RWPE2 (cell line): ENCODE results near the gene TNS3.

Source experiments
- ATAC-seq: fragments of 200-7000 bp; cut with Tn5 transposase; 3 replicates; pipeline ENCODE4 v1.9.1; 2021; ENCODE audit warnings: low read depth
- DNase-seq: peaks from one replicate; pipeline ENCODE4 v3.0.0-alpha.2; 2020; ENCODE audit warnings: low spot score
- H3K27ac ChIP-seq: fragments of 450-650 bp; 2 replicates; pipeline ENCODE4 v1.5.1; 2017; ENCODE audit warnings: mild to moderate bottlenecking; ENCODE audit not compliant: poor library complexity, severe bottlenecking
- H3K27me3 ChIP-seq: fragments of 250-450 bp; sonication (Bioruptor Pico); 2 replicates; pipeline ENCODE4 v1.5.1; 2021; ENCODE audit warnings: mild to moderate bottlenecking, moderate library complexity; ENCODE audit not compliant: insufficient read depth, poor library complexity, severe bottlenecking
- H3K36me3 ChIP-seq: fragments of 250-450 bp; sonication (Bioruptor Pico); 2 replicates; pipeline ENCODE4 v1.5.1; 2020; ENCODE audit warnings: low read depth, mild to moderate bottlenecking, moderate library complexity
- H3K4me1 ChIP-seq: fragments of 250-450 bp; sonication (Bioruptor Pico); 2 replicates; pipeline ENCODE4 v1.5.1; 2021; ENCODE audit warnings: mild to moderate bottlenecking, moderate library complexity; ENCODE audit not compliant: insufficient read depth, poor library complexity, severe bottlenecking
- H3K4me3 ChIP-seq: fragments of 250-450 bp; sonication (Bioruptor Pico); 2 replicates; pipeline ENCODE4 v1.5.1; 2021; ENCODE audit warnings: mild to moderate bottlenecking, moderate library complexity; ENCODE audit not compliant: severe bottlenecking
- H3K9me3 ChIP-seq: fragments of 250-450 bp; sonication (Bioruptor Pico); 2 replicates; pipeline ENCODE4 v1.5.1; 2021; ENCODE audit warnings: mild to moderate bottlenecking, moderate library complexity; ENCODE audit not compliant: severe bottlenecking
- CTCF ChIP-seq: fragments of 450-650 bp; IDR thresholded peaks from one replicate; pipeline ENCODE4 v1.5.1; 2017; ENCODE audit warnings: mild to moderate bottlenecking, moderate library complexity; ENCODE audit not compliant: poor library complexity, severe bottlenecking

The TNS3 gene

GRCh38 chr7:47255007-47255406 lies 326.9 kb downstream of the TNS3 start:
- Histone ChIP-seq H3K36me3 (no peaks in the 10 kb centered on the region), H3K27ac (no peak overlapping the region), H3K4me3 (no peak overlapping the region), H3K9me3 (no peaks in the 10 kb centered on the region), H3K27me3 (no peaks in the 10 kb centered on the region), H3K4me1 (no peaks in the 10 kb centered on the region)
- no peak for TF ChIP-seq CTCF
- no peak for ATAC-seq
- no peak for DNase-seq

GRCh38 chr7:47254081-47254977 lies 327.6 kb downstream of the TNS3 start:
- H3K27ac ChIP-seq, result peak overlapping the region; percentile 19
- peak overlapping the region; percentile 35 for H3K4me3 ChIP-seq
- DNase-seq, result no peak

GRCh38 chr7:47253650-47254080 lies 328.2 kb downstream of the TNS3 start:
- no peaks in the 10 kb centered on the region for H3K9me3 ChIP-seq
- ATAC-seq, result peak; percentile 68
- no peaks in the 10 kb centered on the region for H3K4me1 ChIP-seq
- no peak for DNase-seq
- no peak for TF ChIP-seq CTCF
- no peaks in the 10 kb centered on the region for H3K27me3 ChIP-seq
- peak overlapping the region; percentile 19 for H3K27ac ChIP-seq
- H3K36me3 ChIP-seq, result no peaks in the 10 kb centered on the region
- H3K4me3 ChIP-seq, result peak overlapping the region; percentile 35

More at GRCh38 chr7:47254081-47254977, 327.6 kb downstream of the TNS3 start:
- H3K27me3 ChIP-seq, result no peaks in the 10 kb centered on the region
- TF ChIP-seq CTCF, result peak; percentile 98
- H3K4me1 ChIP-seq, result no peaks in the 10 kb centered on the region
- ATAC-seq, result peak; percentile 82
- no peaks in the 10 kb centered on the region for H3K9me3 ChIP-seq
- H3K36me3 ChIP-seq, result no peaks in the 10 kb centered on the region

GRCh38 chr7:47252675-47253074 lies 329.2 kb downstream of the TNS3 start:
- Histone ChIP-seq H3K27me3 (no peaks in the 10 kb centered on the region), H3K9me3 (no peaks in the 10 kb centered on the region), H3K27ac (no peak overlapping the region), H3K4me1 (no peaks in the 10 kb centered on the region), H3K4me3 (no peak overlapping the region), H3K36me3 (no peaks in the 10 kb centered on the region)
- DNase-seq (no peak), ATAC-seq (no peak)
- TF ChIP-seq CTCF, result no peak

GRCh38 chr7:47249361-47249760 lies 332.6 kb downstream of the TNS3 start:
- H3K27me3 ChIP-seq, result no peaks in the 10 kb centered on the region
- H3K27ac ChIP-seq, result no peak overlapping the region
- H3K4me1 ChIP-seq, result no peaks in the 10 kb centered on the region
- DNase-seq, result no peak
- no peak for ATAC-seq
- no peaks in the 10 kb centered on the region for H3K36me3 ChIP-seq
- no peak overlapping the region for H3K4me3 ChIP-seq
- no peak for TF ChIP-seq CTCF
- no peaks in the 10 kb centered on the region for H3K9me3 ChIP-seq
